Heart right ventricle (tissue), 16 donors: ENCODE measurements around the gene ANKRD13C. TPM values are rescaled to one million over a fixed set of nuclear protein-coding genes. Genes with fewer than 3 reads are reported as not detected.
A peak's percentile ranks its signal among the peaks of the same experiment; 100 is the strongest.

Source experiments
- ATAC-seq, 8 donors: fragments of 200-7000 bp; cut with Tn5 transposase; one replicate each; pipeline ENCODE4 v1.9.1; 2020; ENCODE audit warnings: mild to moderate bottlenecking in 8 of 8, moderate library complexity in 8 of 8, moderate number of reproducible peaks in 1 of 8
- DNase-seq, 2 donors: peaks; one replicate each; pipeline ENCODE4 v3.0.0-alpha.2; 2020
- H3K27ac ChIP-seq, 10 donors: fragments of 200-600 bp; sonication (generic) in 2 of 10; one replicate each; pipeline versions ENCODE4 v1.5.0 to v1.8.0; 2020 to 2022; ENCODE audit warnings: mild to moderate bottlenecking in 3 of 10
- H3K27me3 ChIP-seq, 7 donors: fragments of 200-600 bp; one replicate each; pipeline ENCODE4 v1.8.0; 2021 to 2022; ENCODE audit warnings: mild to moderate bottlenecking in 2 of 7
- H3K36me3 ChIP-seq, 9 donors: fragments of 200-600 bp; sonication (generic) in 1 of 9; one replicate each; pipeline versions ENCODE4 v1.5.0 to v1.8.0; 2020 to 2022; ENCODE audit warnings: mild to moderate bottlenecking in 2 of 9
- H3K4me1 ChIP-seq, 9 donors: fragments of 200-600 bp; sonication (generic) in 1 of 9; one replicate each; pipeline versions ENCODE4 v1.5.0 to v1.8.0; 2020 to 2022; ENCODE audit warnings: mild to moderate bottlenecking in 4 of 9
- H3K4me3 ChIP-seq, 10 donors: fragments of 200-600 bp; sonication (generic) in 2 of 10; one replicate each; pipeline versions ENCODE4 v1.5.0 to v1.8.0; 2020 to 2022; ENCODE audit warnings: mild to moderate bottlenecking in 7 of 10, moderate library complexity in 2 of 10
- H3K9me3 ChIP-seq, 11 donors: fragments of 200-600 bp in 10 of 11; sonication (generic) in 2 of 11; one replicate each; pipeline versions ENCODE4 v1.5.0 to v1.8.0; 2013 to 2022; ENCODE audit warnings: mild to moderate bottlenecking in 2 of 11, control low read depth in 1 of 11, moderate library complexity in 1 of 11
- CTCF ChIP-seq, 9 donors: fragments of 200-600 bp; sonication (generic) in 2 of 9; IDR thresholded peaks; one replicate each; pipeline versions ENCODE4 v1.5.0 to v1.8.0; 2021 to 2022; ENCODE audit warnings: antibody characterized with exemption in 9 of 9, mild to moderate bottlenecking in 5 of 9, moderate library complexity in 1 of 9
- WGBS, 2 donors: extraction: QIAGEN DNeasy Blood & Tissue Kit; methylation state at CpG; one replicate each; pipeline ENCODE4 v1.1.7; 2013; ENCODE audit warnings: inconsistent platforms in 1 of 2; 5-methylcytosine and 5-hydroxymethylcytosine counted together
- intact Hi-C, 10 donors: fragments of 100-400 bp; cut with DNase I; formaldehyde crosslinking; loops; one replicate each; pipeline versions ENCODE4 v1.11.1 to v1.14.2; 2022
- polyA plus RNA-seq, 2 donors: library from polyadenylated mRNA; stranded (reverse); fragments of 200-250 nt; gene quantifications; one replicate each; pipeline ENCODE4 v1.2.3, GENCODE V29; 2013
- total RNA-seq, 10 donors: library from RNA; stranded (reverse); fragmentation: NEBNext Ultra II Directional in 3 of 10; extraction: Animal tissue kit (Norgen Biotek cat#: 25700) in 3 of 10; gene quantifications; one replicate each; pipeline versions ENCODE4 v1.2.1 to v1.2.4, GENCODE V29; 2021 to 2023
- donor health status: Arrhythmogenic right ventricular cardiomyopathy.
- donor health status: ischemic (EF 13 %, LVEDD 7.1; RV severe dilation, severe dysfunction).
- donor health status: healthy with polysubstance abuse.
- donor health status: DM: no; HTN: yes; CAD: no.
- donor health status: DM: no; HTN: no; CAD: no.
- donor health status: ischemic (EF 25% LVEDD 6.9; RV normal size, moderate dysfunction).
- donor health status: ischemic (EF 25% LVEDD 5.7; RV mildly dilated, moderate dysfunction).
- donor health status: healthy.
- donor health status: DM: yes; HTN: yes; CAD: no.
- donor health status: Ischemic cardiomyopathy.
- donor health status: ischemic (EF 35%, LVEDD 5.7; RV mildly dilated, moderate dysfunction).
- donor health status: nonischemic (EF 11% LVEDD 7.7; RV severe dilation, severe dysfunction).
- donor health status: DM: yes; HTN: yes; CAD: no.
- donor health status: PGD.
- donor health status: ischemic (EF 29% LVEDD 5.4; RV normal size, mild dysfunction).
- donor health status: nonischemic (EF 23%, LVEDD 6.1; RV moderate dilation, normal function).

The ANKRD13C gene
- total and polyA plus RNA-seq, 12 donors, result 5.5 to 12.5 (median 10.1) TPM

GRCh38 chr1:70334436-70334835 lies 20.1 kb downstream of the ANKRD13C start:
- intact Hi-C loops, result no loop called here
- peaks cover 0 to 37% (median 0%) of the 10 kb centered on the region in 9 donors for H3K36me3 ChIP-seq
- no peak overlapping the region for H3K4me3 ChIP-seq
- H3K4me1 ChIP-seq, result peaks cover 0 to 19% (median 3%) of the 10 kb centered on the region in 9 donors
- no peak for TF ChIP-seq CTCF (IDR thresholded peaks at IDR 0.05)
- no peak overlapping the region for H3K27ac ChIP-seq
- no peak for DNase-seq
- 97% methylated on average over 9 of the region's 9 CpGs for WGBS, 2 donors
- ATAC-seq, result no peak
- H3K9me3 ChIP-seq, result no peaks in the 10 kb centered on the region
- no peaks in the 10 kb centered on the region for H3K27me3 ChIP-seq

- DNase-seq, result no peak
- no peak overlapping the region for H3K4me3 ChIP-seq
- intact Hi-C loops, result no loop called here
- no peaks in the 10 kb centered on the region for H3K27me3 ChIP-seq
- TF ChIP-seq CTCF (IDR thresholded peaks at IDR 0.05), result no peak
- H3K36me3 ChIP-seq, result peaks cover 0 to 33% (median 0%) of the 10 kb centered on the region in 9 donors
- WGBS, 2 donors, result 99 to 100% methylated on average over 2 of the region's 2 CpGs
- ATAC-seq, result no peak
- no peaks in the 10 kb centered on the region for H3K9me3 ChIP-seq
- peak overlapping the region in 1 of 10 donors; percentile 11 for H3K27ac ChIP-seq
- peaks cover 0 to 19% (median 3%) of the 10 kb centered on the region in 9 donors for H3K4me1 ChIP-seq
These were observed 21.3 kb downstream of the ANKRD13C start for GRCh38 chr1:70333245-70333644.

GRCh38 chr1:70331962-70332361 lies 22.6 kb downstream of the ANKRD13C start:
- no peak for TF ChIP-seq CTCF (IDR thresholded peaks at IDR 0.05)
- intact Hi-C loops, result no loop called here
- Histone ChIP-seq H3K9me3 (no peaks in the 10 kb centered on the region), H3K4me3 (no peak overlapping the region), H3K36me3 (peaks cover 0 to 32% (median 0%) of the 10 kb centered on the region in 9 donors), H3K27ac (peak overlapping the region in 1 of 10 donors; percentile 11), H3K27me3 (no peaks in the 10 kb centered on the region), H3K4me1 (peaks cover 0 to 19% (median 3%) of the 10 kb centered on the region in 9 donors)
- no peak for ATAC-seq
- no peak for DNase-seq

- 96 to 97% methylated on average over 7 of the region's 7 CpGs for WGBS, 2 donors
- Histone ChIP-seq H3K9me3 (no peaks in the 10 kb centered on the region), H3K4me1 (peaks cover 0 to 13% (median 2%) of the 10 kb centered on the region in 9 donors), H3K4me3 (no peak overlapping the region), H3K36me3 (peaks cover 0 to 35% (median 4%) of the 10 kb centered on the region in 9 donors), H3K27ac (no peak overlapping the region), H3K27me3 (no peaks in the 10 kb centered on the region)
- intact Hi-C loops, result no loop called here
- ATAC-seq (no peak), DNase-seq (no peak)
- no peak for TF ChIP-seq CTCF (IDR thresholded peaks at IDR 0.05)
These were observed 27.0 kb downstream of the ANKRD13C start for GRCh38 chr1:70327306-70328076.
